Measurements from ENCODE around the gene ANTXR1. TPM values are rescaled to one million over a fixed set of nuclear protein-coding genes. Genes with fewer than 3 reads are reported as not detected.

Gene ANTXR1
- total RNA-seq, 1 experiment from 2014 or later, result 8.1 TPM

DNA sequence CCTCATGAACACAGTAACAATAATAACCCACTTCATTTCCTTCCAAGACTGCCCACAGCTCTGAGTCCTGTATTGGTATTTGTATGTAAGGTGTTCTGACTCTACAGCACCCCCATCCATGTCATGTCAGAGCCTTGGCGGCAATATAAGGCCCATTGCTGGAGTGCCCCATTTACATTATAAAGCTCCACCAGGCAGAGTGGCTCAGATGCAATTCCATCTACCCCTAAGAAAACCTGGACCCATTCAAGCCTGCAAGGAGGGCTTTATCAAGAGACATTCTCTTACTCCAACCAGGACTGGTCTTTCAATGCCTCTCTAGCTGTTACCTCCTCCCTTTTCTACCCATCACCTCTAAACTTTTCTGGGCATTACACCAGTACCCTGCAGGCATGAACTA, 101.6 kb downstream of the ANTXR1 start:
- in situ Hi-C loops (cut with HindIII; ENCODE audit: low sequenced_read_pairs), result no loop called here
- no peak for DNase-seq (ENCODE audit: low spot score)

DNA sequence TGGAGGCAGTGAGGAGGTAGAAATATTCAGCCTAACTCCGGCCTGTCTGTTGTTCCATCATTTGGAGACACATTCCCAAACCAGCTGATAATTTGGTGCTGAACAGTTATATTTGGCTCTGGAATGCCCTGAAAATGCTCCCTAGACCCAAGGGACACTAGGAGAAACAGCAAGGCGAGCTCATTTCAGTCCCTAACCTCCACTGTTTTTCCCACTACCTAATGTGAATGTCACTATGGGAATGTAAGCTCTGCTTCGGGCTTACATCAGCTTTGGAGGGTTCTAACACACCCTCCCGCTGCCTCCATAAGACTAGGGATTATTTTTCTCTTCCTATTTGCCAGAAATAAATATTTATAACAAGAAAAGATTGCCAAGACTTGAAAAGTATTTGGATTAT, 103.5 kb downstream of the ANTXR1 start:
- in situ Hi-C loops (cut with HindIII; ENCODE audit: low sequenced_read_pairs), result no loop called here

DNA sequence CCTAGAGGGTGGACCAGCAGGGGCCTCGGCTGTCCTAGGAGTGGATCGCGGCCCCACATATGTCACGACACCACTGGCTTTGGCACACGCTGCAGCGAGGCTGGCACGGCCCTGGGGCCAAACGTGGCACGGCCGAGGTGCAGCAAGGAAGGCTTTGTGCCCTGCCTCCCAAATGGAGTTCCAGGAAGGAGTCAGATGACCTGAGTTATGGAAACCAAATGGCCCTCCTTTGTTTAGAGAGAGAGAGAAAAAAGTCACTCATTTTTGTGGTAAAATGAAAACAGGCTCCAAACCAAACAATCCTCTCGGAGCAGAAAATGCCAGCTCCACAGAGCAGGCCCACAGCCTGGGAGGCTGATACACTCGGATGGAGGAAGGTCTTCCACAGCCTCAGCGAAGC, 105.6 kb downstream of the ANTXR1 start:
- DNase-seq (ENCODE audit: low spot score), result no peak

More for the DNA sequence above, 103.5 kb downstream of the ANTXR1 start:
- no peak for DNase-seq (ENCODE audit: low spot score)

DNA sequence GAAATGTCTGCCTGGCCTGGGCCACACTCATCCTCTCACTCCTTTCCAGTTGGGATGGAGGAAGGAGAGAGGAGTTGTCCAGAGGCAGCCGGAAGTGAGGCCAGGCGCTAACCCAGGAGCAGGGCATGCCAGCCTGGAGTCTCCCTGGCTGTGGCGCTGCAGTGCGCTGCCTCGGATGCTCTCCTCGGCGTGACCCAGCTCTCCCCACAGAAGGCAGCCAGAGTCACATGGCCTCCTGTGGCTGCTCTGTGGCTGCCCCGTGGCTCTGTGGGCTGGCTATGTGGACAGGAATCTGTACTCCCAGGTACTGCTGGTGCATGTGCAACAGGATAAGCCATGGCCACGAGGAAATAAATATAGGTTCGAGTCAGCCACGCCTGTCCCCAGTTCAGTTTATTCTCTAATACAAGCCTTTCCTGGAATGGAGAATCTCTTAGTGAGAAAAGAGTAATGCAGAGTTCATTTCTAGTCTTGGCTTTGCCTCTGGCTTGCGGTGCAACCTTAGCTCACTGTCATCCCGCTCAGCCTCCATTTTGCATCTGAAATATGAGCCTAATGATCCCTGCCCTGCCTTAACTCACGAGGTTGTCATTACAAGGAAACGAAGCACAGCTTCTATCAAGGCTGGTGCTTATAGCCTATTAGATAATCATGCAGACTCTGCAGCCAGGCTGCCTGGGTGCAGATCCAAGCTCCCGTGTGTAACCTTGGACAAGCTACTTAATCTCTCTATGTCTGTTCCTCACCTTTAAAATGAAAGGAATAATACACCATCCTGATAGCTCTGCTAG, 106.3 kb downstream of the ANTXR1 start:
- no peak for DNase-seq (ENCODE audit: low spot score)
- in situ Hi-C loops (cut with HindIII; ENCODE audit: low sequenced_read_pairs), result no loop called here

More for the DNA sequence above, 105.6 kb downstream of the ANTXR1 start:
- in situ Hi-C loops (cut with HindIII; ENCODE audit: low sequenced_read_pairs), result no loop called here

DNA sequence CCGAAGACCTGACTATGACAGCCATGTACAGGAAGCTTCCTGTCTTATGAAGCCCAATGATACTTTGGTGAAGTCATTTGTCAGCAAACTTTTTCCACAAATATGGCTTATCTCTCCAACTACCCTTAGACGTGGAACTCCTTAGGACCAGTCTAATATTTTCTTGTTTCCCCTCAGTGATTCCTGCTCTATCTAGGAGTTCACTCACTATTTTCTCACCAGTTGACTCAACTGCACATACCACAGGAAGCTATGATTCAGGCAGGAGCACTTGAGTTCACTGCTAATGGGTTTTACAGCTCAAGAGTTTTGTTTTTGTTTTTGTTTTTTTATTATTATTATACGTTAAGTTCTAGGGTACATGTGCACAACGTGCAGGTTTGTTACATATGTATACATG, 109.3 kb downstream of the ANTXR1 start:
- no peak for DNase-seq (ENCODE audit: low spot score)
- in situ Hi-C loops (cut with HindIII; ENCODE audit: low sequenced_read_pairs), result no loop called here

DNA sequence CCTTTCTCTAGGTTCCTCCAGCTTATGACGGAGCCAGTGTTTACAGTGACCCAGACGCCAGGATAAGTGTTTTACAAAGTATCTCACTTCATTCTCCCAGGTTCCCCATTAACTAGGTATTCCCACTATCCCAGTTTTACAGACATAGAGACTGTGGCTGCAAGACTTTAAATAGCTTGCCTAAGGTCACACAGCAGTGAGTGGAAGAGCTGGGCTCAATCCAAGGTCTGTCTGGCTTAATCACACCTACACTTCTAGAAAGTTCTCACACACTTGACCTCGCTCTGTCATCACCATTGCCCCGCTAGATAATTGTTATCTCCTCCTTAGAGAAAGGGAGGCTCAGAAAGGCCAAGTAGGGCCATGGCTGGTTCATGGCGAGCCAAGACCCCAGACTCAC, 110.2 kb downstream of the ANTXR1 start:
- no peak for DNase-seq (ENCODE audit: low spot score)
- in situ Hi-C loops (cut with HindIII; ENCODE audit: low sequenced_read_pairs), result no loop called here

DNA sequence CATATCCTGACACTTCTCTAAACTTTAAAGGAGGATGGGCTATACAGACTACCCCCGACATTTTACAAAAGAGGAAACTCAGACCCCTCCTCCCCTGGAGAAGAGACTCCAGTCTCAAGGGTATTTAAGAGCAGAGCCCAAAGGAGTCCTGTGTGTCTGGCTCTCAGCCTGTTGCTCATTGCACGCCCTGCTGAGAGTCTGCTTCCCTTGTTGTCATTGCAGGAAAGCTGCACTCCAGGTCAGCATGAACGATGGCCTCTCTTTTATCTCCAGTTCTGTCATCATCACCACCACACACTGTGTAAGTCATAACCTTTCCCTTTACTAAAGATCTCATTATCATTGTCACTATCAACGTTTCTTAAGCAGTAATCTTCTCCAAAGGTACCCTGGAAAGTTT, 111.4 kb downstream of the ANTXR1 start:
- in situ Hi-C loops (cut with HindIII; ENCODE audit: low sequenced_read_pairs), result no loop called here
- no peak for DNase-seq (ENCODE audit: low spot score)

DNA sequence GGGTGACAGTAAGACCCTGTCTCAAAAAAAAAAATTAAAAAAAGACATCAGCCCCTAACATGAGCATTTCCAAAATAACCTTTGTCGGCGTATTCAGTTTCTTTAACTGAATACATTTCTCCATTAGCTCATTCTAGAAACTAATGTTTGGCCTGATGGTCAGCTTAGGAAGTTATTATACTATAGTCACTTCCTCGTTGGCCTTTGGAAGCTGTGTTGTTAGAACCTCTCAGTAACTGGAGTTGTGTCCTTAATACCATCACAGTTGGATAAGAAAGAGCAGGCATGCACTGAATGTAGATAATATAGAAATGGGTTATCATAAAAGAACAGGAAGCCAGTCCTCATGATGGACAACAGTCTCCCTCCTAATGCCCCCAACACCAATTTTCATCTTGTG, 112.8 kb downstream of the ANTXR1 start:
- in situ Hi-C loops (cut with HindIII; ENCODE audit: low sequenced_read_pairs), result no loop called here
- no peak for DNase-seq (ENCODE audit: low spot score)

DNA sequence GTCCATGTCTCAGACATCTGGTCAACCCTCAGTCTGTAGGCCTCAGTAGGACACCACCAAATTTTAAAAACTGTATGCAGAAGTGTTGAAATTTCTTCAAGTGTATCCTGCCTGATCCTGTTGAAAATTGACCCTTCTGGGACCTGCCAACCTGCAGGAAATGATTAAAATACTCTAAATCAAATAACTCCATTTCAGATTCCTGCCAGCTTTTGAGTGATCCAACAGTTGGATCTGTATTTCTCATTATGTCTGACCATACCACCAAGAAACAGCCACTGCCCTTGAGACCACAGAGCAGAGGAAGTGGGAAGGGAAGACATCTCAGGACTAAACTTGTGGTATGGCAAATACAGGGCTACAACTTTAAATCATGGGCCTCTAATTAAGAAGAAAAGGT, 113.4 kb downstream of the ANTXR1 start:
- in situ Hi-C loops (cut with HindIII; ENCODE audit: low sequenced_read_pairs), result no loop called here
- no peak for DNase-seq (ENCODE audit: low spot score)

DNA sequence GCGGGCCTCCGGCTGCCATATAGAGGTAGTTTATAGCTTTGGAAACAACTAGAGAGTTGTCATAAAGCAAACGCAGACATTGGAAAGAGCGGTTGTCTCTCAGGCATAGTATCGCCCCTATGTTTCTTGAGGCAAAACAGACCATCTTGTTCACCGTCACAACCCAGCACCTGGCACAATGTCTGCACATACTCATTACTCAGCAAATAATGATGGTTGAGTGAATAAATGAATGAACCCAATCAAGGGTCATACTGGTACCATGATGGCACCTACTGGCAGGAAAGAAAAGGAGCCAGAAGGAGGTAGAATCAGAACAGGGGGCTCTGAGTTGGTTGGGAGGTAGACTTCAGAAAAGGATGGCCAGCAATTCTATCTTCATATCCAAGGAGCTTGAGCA, 118.5 kb downstream of the ANTXR1 start:
- no peak for DNase-seq (ENCODE audit: low spot score)
- in situ Hi-C loops (cut with HindIII; ENCODE audit: low sequenced_read_pairs), result no loop called here

DNA sequence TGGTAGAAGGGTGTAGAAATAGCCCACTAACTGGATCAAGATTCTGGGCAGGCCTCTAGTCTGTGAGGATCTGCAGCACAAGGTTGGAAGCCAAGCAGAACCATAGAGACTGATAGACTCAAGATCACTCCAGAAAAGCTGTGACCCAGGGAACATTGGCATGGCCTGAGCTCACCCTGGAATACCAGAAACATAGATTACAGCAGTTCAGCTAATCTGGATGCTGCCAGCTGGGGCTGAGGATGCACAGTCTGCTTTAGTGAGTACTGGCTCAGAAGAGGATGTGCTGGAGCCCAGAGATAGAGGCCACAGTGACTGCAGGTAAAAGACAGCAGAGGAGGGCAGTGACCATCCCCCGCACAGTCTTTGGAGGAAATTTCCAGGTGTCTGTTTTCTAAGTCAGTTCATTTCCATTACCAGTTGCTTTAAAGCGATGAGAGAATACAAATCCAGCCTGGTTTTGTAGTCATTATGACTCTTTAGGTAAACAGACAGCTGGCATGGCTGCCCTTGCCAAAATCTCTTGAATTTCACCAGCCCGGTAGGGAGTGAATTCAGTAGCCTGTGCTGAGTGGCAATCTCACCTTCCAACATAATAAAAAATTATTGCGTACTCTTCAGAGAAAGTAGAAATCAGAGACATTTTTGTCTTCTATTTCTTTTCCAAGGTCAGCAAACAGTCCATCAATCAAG, 119.2 kb downstream of the ANTXR1 start:
- no peak for DNase-seq (ENCODE audit: low spot score)
- in situ Hi-C loops (cut with HindIII; ENCODE audit: low sequenced_read_pairs), result no loop called here

DNA sequence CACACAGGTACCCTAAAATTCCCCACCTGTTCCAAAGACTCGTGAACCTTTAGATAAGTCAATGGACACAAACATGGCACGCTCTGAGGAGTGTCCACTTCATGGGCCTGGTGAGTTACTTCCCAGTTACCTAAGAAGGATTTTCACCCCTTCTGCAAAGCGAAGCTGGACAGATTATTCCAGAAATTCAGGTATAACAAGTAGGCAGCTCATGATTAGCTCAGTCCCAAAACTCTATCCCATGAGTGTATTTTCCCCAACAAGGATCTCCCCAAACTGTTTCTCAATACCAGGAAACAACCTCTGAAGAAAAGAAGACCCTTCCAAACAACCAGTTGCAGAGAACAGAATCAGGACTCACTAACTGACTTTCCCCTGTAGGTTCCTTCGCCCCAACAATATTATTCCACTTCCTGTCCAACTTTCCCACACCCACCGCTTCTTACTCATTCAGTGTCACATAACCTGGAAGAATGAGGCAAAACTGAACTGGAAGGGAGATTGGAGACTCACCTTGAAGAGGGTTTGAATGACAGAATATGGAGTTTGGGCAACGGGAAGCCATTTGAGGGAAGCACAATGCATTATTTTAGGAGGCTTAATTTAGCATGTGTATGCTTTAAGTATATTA, 120.1 kb downstream of the ANTXR1 start:
- DNase-seq (ENCODE audit: low spot score), result no peak
- in situ Hi-C loops (cut with HindIII; ENCODE audit: low sequenced_read_pairs), result no loop called here

DNA sequence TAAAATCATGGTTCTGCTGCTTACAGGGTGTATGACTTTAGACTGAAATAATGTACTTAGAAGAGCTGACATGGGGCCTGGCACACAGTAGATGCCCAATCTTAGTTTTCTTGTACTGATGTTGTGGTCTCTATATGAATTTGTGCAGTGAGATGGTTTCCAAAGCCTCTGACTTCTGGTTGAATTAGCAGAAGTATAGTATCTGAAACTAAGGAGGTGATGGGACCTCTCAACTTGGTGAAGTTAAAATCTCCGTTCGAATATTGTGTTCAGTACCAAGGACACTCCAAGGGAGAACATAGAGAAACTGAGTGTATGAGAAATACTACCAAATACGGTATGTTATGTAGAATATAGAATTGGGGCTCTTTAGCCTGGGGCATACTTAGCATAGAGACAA, 120.9 kb downstream of the ANTXR1 start:
- DNase-seq (ENCODE audit: low spot score), result no peak
- in situ Hi-C loops (cut with HindIII; ENCODE audit: low sequenced_read_pairs), result no loop called here

DNA sequence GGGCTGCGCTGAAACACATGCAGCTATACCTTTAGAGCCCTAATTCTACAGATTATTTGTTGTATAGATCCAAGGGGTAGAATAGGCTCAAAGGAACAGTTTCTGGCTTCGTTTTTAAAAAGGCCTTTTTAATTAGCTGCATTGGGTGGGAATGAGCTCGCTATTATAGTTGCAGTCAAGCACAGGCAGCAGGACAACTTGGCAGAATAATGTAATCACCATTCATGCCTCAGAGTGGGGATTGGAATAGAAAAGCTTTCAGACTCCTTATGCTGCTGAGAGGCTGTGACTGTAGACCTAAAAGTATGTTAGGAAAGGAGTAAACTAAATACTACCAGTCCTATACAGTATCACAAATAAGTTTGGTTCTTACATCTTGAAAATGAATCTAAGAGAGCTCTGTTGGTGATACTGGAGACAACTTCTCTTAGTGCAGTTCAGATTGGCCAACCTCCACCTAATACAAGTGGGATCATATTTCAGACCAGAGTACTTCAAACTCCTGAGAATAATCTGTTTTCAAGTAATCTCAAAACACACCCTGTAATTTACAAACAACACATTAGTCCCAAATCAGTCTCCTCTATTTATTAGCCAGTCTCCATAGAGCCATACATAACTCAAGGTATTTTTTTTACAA, 121.4 kb downstream of the ANTXR1 start:
- in situ Hi-C loops (cut with HindIII; ENCODE audit: low sequenced_read_pairs), result no loop called here
- DNase-seq (ENCODE audit: low spot score), result no peak

DNA sequence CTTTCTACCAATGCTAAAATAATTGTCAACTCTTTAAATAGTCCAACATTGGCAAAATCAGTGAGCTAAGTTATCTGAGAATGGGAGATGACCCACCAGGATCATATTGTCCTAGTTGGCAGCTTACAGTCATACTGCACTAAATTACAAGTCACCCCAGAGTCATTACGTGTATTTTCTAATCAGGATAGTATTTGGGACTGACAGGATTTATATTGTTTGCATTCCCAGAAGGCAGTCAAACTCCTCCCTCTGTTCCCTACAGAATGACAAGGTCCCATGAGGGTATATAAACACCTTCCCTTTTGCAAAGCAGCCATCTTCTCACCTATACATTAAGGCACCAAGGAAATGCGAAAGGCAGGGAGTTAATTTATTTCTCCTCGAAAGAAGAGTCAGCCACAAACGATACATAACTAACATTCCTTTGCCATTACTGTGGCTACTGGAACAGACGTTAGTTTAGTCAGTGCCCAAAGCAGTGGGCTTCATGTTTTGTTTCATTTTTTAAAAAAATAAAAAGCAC, 125.3 kb downstream of the ANTXR1 start:
- in situ Hi-C loops (cut with HindIII; ENCODE audit: low sequenced_read_pairs), result no loop called here
- no peak for DNase-seq (ENCODE audit: low spot score)

DNA sequence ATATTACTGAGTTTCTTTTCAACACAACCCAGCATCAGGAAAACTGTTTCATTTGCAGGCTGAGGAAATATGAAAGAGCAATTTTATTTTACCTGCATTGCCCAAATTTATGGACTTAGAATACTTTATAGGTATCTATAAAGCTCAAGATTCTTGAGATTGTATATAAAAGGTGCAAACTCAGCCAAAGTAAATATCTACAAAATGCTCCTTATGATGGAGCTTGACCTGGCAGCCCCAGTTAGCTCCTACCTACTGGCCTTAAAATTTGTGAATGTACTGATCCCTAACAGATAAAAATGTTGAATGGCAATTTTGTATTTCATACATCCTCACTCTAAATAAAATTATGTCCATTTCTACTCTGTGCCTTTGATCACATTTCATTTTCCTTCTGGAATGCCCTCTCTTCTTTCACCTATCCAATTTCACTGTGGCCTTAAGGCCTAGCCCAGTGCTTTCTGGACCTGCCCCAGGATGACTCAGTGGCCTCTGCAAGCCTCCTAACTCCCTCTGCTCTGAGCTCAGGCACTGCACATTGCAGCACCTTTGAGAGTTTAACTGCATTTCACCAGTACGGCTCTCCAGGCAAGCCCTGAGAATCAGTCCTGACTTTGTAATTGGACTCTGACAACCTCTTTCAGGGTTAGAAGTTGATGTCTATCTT, 125.9 kb downstream of the ANTXR1 start:
- in situ Hi-C loops (cut with HindIII; ENCODE audit: low sequenced_read_pairs), result no loop called here
- no peak for DNase-seq (ENCODE audit: low spot score)

DNA sequence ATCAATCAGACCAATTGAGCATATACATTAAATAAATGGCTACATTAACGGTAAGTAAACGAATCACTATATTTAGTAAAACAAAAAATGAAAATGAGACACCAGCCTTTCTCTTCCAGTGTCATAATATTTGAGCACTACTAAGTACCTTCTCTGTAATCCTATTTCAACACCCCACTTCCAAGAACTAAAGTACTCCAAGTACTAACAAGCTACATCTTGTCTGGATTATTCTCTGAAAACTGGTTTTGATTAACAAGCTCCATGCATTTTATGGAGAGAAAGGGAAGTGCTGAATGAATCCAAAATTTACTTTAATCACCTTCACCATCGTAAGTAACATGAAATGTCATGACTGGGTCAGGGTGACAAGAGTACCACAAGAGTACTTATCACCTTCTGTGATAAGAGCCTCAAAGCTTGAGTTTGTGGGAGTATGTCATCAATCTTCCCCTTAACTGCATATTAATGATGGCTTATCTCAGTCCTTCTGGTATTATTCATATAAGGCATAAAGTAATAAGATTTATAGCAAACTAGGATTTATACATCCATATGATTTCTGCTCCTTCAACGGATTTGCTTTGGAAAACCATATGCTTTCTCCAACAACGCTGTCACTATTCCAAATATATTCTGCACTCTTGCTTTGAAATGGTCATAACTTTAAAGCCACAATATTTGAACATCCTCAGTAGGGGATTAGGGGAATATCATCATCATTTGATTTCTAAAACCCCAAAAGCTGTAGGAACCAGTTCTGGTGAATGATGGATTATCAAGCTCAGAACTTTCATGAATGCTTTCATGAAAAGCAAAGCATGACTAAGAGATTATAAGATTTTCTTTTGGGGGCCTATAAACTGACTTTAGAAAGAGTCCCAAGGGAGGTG, 127.0 kb downstream of the ANTXR1 start:
- DNase-seq (ENCODE audit: low spot score), result no peak
- in situ Hi-C loops (cut with HindIII; ENCODE audit: low sequenced_read_pairs), result no loop called here

DNA sequence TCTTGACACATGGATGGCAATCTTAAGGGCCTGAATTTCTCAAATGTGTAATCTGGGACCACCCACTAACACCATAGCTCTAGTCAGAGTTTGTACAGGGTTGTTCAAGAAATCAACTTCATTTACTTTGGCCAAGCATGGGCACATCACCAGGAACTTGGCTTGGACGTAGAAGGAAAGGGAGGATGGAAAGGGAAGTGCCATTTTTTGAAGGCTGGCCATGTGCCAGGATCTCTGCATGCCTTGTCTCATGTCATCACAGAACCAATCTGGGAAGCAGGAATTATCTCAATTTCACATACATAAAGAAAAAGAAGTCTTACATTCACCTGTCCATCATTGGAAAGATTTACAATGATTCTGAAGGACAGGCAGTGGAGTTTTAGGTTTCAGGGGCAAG, 128.1 kb downstream of the ANTXR1 start:
- in situ Hi-C loops (cut with HindIII; ENCODE audit: low sequenced_read_pairs), result no loop called here
- DNase-seq (ENCODE audit: low spot score), result peak; percentile 18
